Measurements from ENCODE around the gene ASB13.

- TF ChIP-seq POLR2A (IDR thresholded peaks at IDR 0.05) (no peak), CTCF (IDR thresholded peaks at IDR 0.05) (no peak)
Observed at GRCh38 chr10:5634918-5635317, 31.5 kb downstream of the ASB13 start.
